GM21576 (cell line): ENCODE measurements around the gene TRIM44.
"Not testable (repeated sequence)": the region's sequence is repeated elsewhere in the genome, so short reads cannot be mapped to it uniquely, and the experiment has no call there.

Source experiments
- ATAC-seq: cut with Tn5 transposase; IDR thresholded peaks from one replicate; pipeline ENCODE4 v1.9.1; 2021; ENCODE audit warnings: mild to moderate bottlenecking, moderate library complexity; ENCODE audit not compliant: unreplicated experiment

The TRIM44 gene

GRCh38 chr11:35846874-35847273 lies 184.3 kb downstream of the TRIM44 start:
- no peak for ATAC-seq

- ATAC-seq = no peak
Observed at GRCh38 chr11:35847473-35847872, 184.9 kb downstream of the TRIM44 start.

GRCh38 chr11:35848616-35849015 lies 186.0 kb downstream of the TRIM44 start:
- no peak for ATAC-seq

- ATAC-seq = no peak
Observed at GRCh38 chr11:35850191-35850590, 187.6 kb downstream of the TRIM44 start.

GRCh38 chr11:35851342-35851741 lies 188.8 kb downstream of the TRIM44 start:
- no peak for ATAC-seq

- ATAC-seq = no peak
Observed at GRCh38 chr11:35852056-35852455, 189.5 kb downstream of the TRIM44 start.

- no peak for ATAC-seq
Observed at GRCh38 chr11:35853971-35854370, 191.4 kb downstream of the TRIM44 start.

GRCh38 chr11:35855671-35856070 lies 193.1 kb downstream of the TRIM44 start:
- ATAC-seq = no peak

GRCh38 chr11:35856259-35856658 lies 193.7 kb downstream of the TRIM44 start:
- ATAC-seq = no peak

GRCh38 chr11:35856756-35857155 lies 194.2 kb downstream of the TRIM44 start:
- no peak for ATAC-seq

GRCh38 chr11:35857922-35858321 lies 195.3 kb downstream of the TRIM44 start:
- no peak for ATAC-seq

- no peak for ATAC-seq
Observed at GRCh38 chr11:35859301-35859700, 196.7 kb downstream of the TRIM44 start.

GRCh38 chr11:35860194-35860593 lies 197.6 kb downstream of the TRIM44 start:
- not testable (repeated sequence) for ATAC-seq

GRCh38 chr11:35861191-35861590 lies 198.6 kb downstream of the TRIM44 start:
- no peak for ATAC-seq

GRCh38 chr11:35862666-35863065 lies 200.1 kb downstream of the TRIM44 start:
- no peak for ATAC-seq

GRCh38 chr11:35864131-35864530 lies 201.6 kb downstream of the TRIM44 start:
- ATAC-seq = no peak

GRCh38 chr11:35866601-35867000 lies 204.0 kb downstream of the TRIM44 start:
- no peak for ATAC-seq
